ENCODE data around the gene MRPL33.

GRCh38 chr2:27724191-27724590 lies 47.3 kb upstream of the MRPL33 start:
- TF ChIP-seq CTCF (IDR thresholded peaks at IDR 0.05) = no peak
- TF ChIP-seq POLR2A (IDR thresholded peaks at IDR 0.05) = no peak
